ENCODE measurements around the gene CDH4.

The CDH4 gene

GRCh38 chr20:61762167-61762710 lies 510.2 kb downstream of the CDH4 start:
- no peak for DNase-seq

- no peak for DNase-seq
These were observed 511.1 kb downstream of the CDH4 start for GRCh38 chr20:61762886-61763739.

- DNase-seq: no peak
These were observed 511.8 kb downstream of the CDH4 start for GRCh38 chr20:61763740-61764400.

- no peak for DNase-seq
These were observed 512.5 kb downstream of the CDH4 start for GRCh38 chr20:61764471-61765025.

- no peak for DNase-seq
These were observed 513.2 kb downstream of the CDH4 start for GRCh38 chr20:61765081-61765870.

- no peak for DNase-seq
These were observed 514.0 kb downstream of the CDH4 start for GRCh38 chr20:61765871-61766654.

GRCh38 chr20:61766921-61767610 lies 515.0 kb downstream of the CDH4 start:
- no peak for DNase-seq

- no peak for DNase-seq
These were observed 515.9 kb downstream of the CDH4 start for GRCh38 chr20:61767761-61768494.

GRCh38 chr20:61768571-61769285 lies 516.7 kb downstream of the CDH4 start:
- DNase-seq: no peak

GRCh38 chr20:61769286-61769832 lies 517.3 kb downstream of the CDH4 start:
- no peak for DNase-seq

- DNase-seq: no peak
These were observed 518.1 kb downstream of the CDH4 start for GRCh38 chr20:61770113-61770585.

GRCh38 chr20:61771805-61772350 lies 519.8 kb downstream of the CDH4 start:
- no peak for DNase-seq

GRCh38 chr20:61772828-61773631 lies 521.0 kb downstream of the CDH4 start:
- no peak for DNase-seq

- no peak for DNase-seq
These were observed 522.0 kb downstream of the CDH4 start for GRCh38 chr20:61773926-61774587.

- DNase-seq: no peak
These were observed 523.4 kb downstream of the CDH4 start for GRCh38 chr20:61775423-61775822.

- no peak for DNase-seq
These were observed 524.5 kb downstream of the CDH4 start for GRCh38 chr20:61776491-61777075.

- DNase-seq: no peak
These were observed 525.9 kb downstream of the CDH4 start for GRCh38 chr20:61777773-61778494.
